GM11168 (cell line): Measurements from ENCODE around the gene BRD1.

Experiments
- in situ Hi-C: fragments of 300-500 bp; cut with MboI; formaldehyde crosslinking; loops from one replicate; pipeline ENCODE4 v1.12.0; 2022; ENCODE audit warnings: low sequenced_read_pairs; ENCODE audit not compliant: unreplicated experiment

The BRD1 gene

DNA sequence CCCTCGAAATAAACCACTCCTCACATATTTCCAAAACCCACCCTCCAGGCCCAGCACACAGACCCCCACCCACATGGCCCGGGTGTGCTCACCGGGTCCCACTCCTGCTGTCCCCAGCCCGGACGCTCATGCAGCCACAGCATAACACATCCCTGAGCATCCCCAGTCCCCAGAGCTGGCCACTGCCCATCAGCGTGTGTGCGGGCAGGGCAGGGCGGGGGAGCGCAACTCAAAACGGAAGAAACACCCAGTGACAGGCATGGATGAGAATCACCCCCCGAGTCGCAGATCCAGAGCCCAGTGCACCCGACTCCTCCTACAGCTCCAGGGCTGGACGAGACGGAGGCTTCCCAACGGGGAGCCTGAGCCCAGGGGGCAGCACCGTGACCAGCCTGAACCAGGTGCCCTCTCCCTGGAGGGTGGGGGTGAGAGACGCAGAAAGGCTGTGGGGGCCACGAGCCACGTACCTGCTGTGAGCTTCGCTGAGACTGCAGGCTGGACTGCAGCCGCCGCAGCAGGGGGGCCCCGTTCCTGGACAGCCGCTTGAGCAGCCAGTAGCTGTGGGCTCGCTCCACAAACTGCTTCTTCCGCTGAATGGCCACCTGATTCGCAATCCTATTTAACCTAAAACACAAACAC, 23.8 kb downstream of the BRD1 start:
- in situ Hi-C loops: no loop called here

DNA sequence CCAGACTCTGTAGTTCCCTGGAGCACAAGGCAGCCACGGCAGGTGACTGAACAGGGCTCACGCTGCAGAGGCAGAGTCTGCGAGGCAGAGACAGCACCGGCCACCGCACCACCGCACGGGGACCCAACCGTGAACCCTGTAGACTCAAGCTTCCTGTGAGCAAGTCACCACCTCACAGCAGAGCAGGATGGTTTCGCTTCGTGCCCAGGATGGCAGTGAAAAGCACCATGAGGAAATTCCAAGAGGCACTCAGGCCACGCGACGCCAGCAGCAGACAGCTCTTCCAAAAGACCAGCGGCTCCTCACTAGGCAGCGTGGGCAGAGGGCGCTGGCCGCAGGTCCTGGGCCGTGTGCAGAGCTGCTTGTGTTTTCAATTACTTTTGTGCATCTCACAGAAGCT, 24.5 kb downstream of the BRD1 start:
- in situ Hi-C loops: no loop called here

DNA sequence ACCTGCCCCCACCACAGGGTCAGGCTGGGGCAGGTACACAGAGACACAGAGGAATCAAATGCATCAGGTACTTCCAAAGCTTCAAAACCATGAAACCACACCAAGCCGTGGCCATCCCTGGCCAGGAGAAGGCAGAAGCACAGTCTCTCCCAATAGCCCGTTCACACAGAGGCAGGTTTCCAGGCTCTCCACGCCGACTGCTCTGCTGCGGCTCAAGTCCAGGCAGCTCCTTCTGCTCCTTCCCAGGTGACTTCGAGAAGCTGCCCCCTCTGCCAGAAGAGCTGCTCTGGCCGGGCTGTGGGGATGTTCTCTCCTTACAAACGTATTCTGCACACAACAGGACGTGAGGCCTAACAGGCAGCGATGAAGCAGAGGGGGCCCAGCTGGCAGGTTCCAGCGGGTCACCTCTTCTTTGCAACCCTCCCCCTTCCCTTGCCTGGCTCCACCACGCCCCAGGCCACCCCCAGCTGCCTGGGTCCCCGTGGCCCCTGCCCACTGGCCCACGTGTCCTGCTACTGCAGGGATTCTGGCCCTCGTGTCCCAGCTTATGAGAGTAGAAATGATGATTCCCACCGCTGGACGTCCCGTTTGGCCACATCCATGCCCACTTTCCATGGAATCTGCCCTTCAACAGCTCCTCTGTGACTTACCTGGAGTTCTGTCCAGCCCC, 26.1 kb downstream of the BRD1 start:
- in situ Hi-C loops: no loop called here

DNA sequence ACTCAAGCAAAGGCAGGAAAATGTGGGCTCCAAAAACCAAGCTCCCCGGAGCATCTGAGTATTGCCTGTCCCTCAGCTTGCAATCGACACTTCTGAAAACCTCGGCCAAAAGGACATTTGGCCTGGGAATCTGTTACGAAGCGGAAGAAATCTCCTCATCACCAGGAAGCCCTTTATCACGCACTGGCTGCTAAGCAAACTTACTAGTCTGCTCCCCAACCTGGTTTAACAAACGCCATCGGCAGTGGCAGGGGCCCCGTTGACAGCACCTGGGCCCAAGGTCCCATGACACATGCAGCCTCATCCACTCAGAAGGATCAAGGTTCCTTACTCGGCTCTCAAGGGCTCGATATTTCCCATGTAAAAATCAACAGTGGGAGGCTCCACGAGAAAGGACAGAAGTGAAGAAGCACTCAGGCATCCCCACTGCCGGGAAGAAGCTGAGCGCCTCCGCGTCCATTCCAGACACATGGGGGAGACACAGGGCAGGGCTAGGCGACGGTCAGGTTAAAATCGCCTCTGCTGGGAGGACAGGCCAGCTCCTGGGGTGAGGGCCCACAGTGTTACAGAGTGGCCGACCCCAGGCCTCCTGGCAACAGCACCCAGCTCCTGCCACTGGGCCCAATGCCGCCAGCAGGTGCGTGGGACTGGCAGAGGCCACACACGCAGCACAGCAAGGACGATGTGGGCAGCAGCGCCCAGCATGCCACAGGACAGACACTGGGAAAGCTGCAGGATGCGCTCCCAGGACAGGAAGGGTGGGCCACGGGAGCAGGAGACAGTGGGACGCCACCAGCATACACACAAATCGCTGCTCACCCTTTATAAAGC, 27.1 kb downstream of the BRD1 start:
- in situ Hi-C loops: no loop called here

GRCh38 chr22:49799431-49800075, 28.1 kb downstream of the BRD1 start:
- in situ Hi-C loops: no loop called here

DNA sequence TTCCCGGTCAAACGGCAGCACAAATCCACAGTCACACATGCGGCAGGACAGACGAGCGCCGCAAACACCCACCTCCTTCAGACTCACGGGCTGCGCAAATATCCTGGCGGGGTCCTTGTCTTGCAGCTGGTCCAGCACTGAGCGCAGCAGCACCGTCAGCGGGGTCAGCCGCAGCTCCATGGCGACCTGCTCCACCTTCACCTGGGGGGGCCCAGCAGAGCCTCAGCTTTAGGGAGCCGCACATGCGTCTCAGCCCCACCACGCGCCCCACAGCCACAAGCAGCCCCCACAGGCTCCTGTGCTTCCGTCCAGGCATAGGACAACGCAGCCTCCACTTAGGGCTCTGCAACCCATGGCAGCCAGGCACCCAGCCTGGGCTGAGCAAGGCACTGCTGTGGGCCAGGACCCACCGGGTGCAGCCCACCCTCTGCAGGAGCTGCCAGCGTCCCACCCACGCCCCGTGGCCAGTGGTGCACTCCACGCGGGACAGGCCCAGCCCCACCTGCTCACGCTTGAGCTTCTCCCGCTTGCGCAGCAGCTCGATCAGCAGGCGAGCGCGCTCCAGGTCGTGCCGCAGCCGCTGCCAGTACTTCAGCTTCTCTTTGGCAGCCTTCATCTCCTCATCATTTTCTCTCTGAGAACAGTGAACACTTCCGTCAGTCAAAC, 29.1 kb downstream of the BRD1 start:
- in situ Hi-C loops: no loop called here

DNA sequence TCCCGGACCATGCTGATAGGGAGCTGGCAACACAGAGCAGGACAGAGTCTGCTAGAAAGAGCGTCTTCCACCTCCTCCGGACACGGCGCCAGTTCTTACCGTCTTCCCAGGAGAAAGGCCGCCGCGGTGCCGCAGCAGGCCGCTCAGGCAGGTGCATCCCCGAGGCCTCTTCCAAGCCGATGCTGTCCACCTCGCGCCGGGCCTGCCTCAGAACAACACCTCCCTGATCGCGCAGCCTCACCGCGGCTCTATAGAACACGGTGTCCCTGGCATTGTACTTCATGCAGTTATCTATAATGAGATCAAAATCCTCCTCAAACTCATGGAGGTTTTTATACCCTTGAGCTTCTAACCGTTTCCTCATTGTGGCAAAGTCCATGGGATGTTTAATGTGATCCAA, 30.0 kb downstream of the BRD1 start:
- in situ Hi-C loops: no loop called here

DNA sequence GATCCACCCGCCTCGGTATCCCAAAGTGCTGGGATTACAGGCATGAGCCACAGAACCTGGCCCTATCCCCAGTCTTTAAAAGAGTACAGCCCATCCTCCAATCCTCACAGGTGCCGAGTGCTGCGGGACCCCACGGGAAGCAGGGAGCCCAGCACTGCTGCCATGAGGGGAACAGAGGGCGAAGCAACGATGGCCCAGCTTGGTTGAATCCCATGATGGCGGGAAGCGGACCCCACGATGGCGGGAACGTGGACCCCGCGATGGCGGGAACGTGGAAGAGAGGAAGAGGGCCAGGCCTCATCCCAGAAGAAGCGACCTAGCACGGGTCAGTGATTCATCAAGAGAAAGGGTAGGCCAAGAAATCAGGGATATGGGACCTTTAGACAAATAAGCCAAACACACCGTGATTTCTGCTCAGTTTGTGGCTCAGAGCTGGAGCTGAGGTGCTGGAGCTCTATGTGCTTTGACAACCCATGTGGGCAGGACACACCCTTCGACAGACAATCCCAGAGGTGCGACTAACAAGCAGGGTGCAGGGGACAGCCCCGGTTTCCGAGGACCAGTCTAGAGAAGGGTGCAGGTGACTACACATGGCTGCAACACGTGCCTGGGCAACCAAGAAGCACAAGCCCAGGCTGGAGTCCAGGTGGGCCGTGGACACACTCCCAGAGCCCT, 30.9 kb downstream of the BRD1 start:
- in situ Hi-C loops: no loop called here

GRCh38 chr22:49795521-49795920, 32.2 kb downstream of the BRD1 start:
- in situ Hi-C loops: no loop called here

GRCh38 chr22:49793871-49794270, 33.8 kb downstream of the BRD1 start:
- in situ Hi-C loops: no loop called here

DNA sequence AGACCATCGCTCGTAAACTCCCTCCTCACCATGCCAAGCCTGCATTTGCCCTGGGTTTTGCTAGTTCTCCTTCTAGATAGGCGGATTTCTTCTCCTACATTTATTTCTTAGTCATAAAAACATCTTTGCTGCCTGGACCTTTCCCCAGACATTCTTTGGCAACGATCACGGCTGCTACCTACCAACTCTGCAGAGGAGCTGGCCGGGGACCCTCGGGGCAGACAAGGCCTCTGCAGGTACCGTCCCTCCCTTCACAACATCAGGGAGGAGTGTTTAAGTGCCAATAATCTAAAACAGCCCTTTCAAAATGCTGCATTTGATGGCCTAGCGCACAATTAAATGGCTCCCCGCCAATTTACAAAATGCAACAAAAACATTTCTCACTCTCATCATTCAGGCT, 34.4 kb downstream of the BRD1 start:
- in situ Hi-C loops: no loop called here

DNA sequence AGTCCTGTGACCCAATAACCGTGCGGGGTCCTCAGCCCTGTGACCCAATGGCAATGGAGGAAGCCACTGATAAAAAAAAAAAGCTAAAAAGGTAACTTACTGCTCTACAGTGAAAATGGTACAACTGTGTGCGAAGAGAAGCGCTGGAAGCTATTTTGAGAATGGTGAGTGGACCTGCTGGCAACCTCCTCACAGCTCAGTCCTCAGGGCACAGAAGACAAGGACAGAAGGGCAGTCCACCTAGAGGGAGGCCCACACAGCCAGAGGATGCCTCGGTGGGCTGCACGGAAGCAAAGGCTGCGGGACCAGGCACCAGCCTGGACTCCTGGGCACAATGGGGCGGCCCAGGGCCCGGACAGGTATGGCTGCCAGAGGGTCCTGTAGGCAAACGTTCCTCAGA, 35.6 kb downstream of the BRD1 start:
- in situ Hi-C loops: no loop called here

DNA sequence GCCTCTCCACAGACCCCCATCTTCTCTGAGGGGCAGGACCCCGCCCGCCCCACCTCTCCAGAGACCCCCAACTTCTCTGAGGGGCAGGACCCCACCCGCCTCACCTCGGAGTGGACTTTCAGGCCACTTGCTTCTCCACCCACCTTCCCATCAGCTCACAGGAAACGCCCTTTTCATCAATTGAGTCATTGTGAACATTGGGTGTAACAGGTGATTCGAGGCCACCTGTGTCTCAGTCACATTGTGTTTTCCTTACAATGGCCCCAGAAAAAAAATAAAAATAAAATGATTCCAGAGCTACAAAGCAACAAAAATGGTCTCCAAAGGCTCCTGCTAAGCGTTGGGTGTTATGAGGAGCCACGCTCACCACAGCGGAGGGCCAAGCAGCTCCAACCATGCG, 36.0 kb downstream of the BRD1 start:
- in situ Hi-C loops: no loop called here

- in situ Hi-C loops: no loop called here
Measured at GRCh38 chr22:49790912-49791311, 36.8 kb downstream of the BRD1 start.

DNA sequence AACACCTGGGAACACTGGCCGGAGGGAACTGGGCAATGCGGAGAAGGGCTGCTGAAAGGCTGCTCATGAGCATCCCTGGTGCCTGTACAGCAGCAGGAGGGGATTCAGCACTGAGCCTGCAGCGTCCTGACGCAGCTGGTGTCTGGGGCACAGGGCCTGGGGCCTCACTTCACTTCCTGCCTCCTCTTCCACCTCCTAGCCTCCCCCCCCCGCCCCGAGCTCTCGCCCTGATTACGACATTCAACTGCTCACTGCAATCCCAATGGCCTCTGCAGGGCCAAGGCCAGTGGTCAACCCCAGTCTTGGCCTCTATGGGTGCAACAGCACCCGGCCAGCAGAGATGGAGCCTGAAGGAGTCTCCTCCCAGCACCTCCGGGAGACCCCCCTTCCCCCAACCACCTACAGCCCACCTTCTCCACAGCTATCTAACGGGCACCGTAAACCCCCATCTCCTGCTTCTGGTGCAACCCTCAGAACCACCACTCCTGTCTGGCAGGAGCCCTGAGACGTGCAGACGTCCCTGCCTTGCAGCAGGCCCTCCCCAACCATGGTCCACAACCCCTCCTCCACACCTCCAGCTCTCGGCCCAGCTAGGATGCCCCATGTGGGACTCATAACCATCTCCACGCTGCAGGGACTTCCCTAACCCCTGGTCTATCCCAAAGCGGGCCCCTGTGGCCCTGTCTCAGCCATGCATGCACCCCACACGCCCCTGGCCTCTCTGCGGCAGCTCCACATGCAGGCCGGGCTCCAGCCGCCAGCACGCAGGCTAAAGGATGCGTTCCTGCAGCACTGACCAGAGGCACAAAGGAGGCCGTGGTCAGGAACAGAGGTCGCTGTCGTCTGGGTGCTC, 38.2 kb downstream of the BRD1 start:
- in situ Hi-C loops: no loop called here

DNA sequence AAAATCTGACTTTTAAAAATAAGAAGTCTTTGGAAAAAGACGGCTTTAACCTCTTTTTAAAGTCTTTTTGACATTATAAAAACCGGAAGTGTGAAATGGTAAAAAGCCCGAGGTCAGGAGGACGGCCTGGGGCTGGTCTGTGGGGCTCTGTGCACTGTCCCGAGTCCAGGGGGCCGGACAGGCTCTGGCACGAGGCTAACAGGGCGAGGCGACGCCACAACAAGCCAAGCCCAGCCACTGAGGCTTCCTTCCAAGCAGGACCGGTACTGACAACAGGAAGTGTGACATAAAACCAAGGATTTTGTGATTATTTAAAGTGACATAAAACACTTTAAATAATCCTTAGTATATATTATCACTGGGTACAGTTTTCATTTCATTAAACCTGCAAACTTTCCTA, 39.2 kb downstream of the BRD1 start:
- in situ Hi-C loops: no loop called here

- in situ Hi-C loops: no loop called here
Measured at GRCh38 chr22:49787861-49788260, 39.8 kb downstream of the BRD1 start.

DNA sequence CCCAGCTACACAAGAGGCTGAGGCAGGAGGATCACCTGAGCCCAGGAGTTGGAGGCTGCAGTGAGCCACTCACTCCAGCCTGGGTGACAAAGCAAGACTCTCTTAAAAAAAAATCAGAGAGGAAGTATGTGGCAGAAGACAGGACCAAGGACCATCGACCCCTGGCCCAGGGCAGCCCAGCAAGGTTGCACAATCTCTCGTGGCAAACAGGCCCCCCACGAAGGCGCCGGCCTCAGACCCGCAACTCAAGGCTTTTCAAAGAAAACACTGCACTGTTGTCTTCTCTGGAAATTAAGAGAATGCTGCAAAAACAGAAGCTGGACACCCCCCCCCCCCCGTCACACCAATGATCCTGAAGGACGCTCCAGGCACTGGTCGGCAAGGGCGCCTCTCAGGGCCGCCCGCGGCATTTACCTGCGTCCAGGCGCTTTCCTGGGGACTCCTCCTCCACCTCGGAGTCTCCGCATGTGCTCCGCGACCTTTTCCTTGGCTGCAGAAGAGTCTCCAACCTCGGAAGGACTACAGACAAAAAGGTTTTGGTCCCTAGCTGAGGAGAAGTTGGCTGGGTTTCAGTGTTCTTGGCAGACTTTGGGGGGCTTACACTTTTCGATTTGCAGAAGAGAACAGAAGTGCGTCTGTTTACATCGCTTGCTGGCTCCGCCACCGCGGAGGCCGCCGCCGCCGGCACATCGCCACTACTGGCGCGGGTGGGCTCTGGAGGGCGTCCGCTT, 40.5 kb downstream of the BRD1 start:
- in situ Hi-C loops: no loop called here
